ENCODE data around the gene FKBP5. TPM values are rescaled to one million over a fixed set of nuclear protein-coding genes. Genes with fewer than 3 reads are reported as not detected.
"Not testable (repeated sequence)": the region's sequence is repeated elsewhere in the genome, so short reads cannot be mapped to it uniquely, and the experiment has no call there.

The FKBP5 gene
- total RNA-seq, 1 donor = 26.4 TPM

- DNase-seq (ENCODE audit: low read depth in 2 of 3, low spot score in 2 of 3) = no peak
These were observed 5.7 kb upstream of the FKBP5 start for GRCh38 chr6:35694462-35694861.

GRCh38 chr6:35691027-35691824 is 2.5 kb upstream of the FKBP5 start:
- no peak for DNase-seq (ENCODE audit: low read depth in 2 of 3, low spot score in 2 of 3)

- DNase-seq (ENCODE audit: low read depth in 2 of 3, low spot score in 2 of 3) = no peak
These were observed 1.8 kb upstream of the FKBP5 start for GRCh38 chr6:35690484-35690883.

- not testable (repeated sequence) for DNase-seq (ENCODE audit: low read depth in 2 of 3, low spot score in 2 of 3)
These were observed 1.3 kb upstream of the FKBP5 start for GRCh38 chr6:35690006-35690405.

GRCh38 chr6:35687658-35688604 is 784 bp downstream of the FKBP5 start:
- peak in 2 of 3 donors; percentile 36 to 38 for DNase-seq (ENCODE audit: low read depth in 2 of 3, low spot score in 2 of 3)

- DNase-seq (ENCODE audit: low read depth in 2 of 3, low spot score in 2 of 3) = no peak
These were observed 1.7 kb downstream of the FKBP5 start for GRCh38 chr6:35686873-35687555.

- no peak for DNase-seq (ENCODE audit: low read depth in 2 of 3, low spot score in 2 of 3)
These were observed 2.3 kb downstream of the FKBP5 start for GRCh38 chr6:35686436-35686835.

- DNase-seq (ENCODE audit: low read depth in 2 of 3, low spot score in 2 of 3) = no peak
These were observed 5.4 kb downstream of the FKBP5 start for GRCh38 chr6:35683267-35683666.

GRCh38 chr6:35681298-35681697 is 7.4 kb downstream of the FKBP5 start:
- DNase-seq (ENCODE audit: low read depth in 2 of 3, low spot score in 2 of 3) = no peak

- DNase-seq (ENCODE audit: low read depth in 2 of 3, low spot score in 2 of 3) = no peak
These were observed 9.3 kb downstream of the FKBP5 start for GRCh38 chr6:35679399-35679798.

GRCh38 chr6:35678814-35679213 is 9.9 kb downstream of the FKBP5 start:
- DNase-seq (ENCODE audit: low read depth in 2 of 3, low spot score in 2 of 3) = no peak

- DNase-seq (ENCODE audit: low read depth in 2 of 3, low spot score in 2 of 3) = no peak
These were observed 10.6 kb downstream of the FKBP5 start for GRCh38 chr6:35678021-35678654.

GRCh38 chr6:35677456-35677855 is 11.3 kb downstream of the FKBP5 start:
- no peak for DNase-seq (ENCODE audit: low read depth in 2 of 3, low spot score in 2 of 3)

- no peak for DNase-seq (ENCODE audit: low read depth in 2 of 3, low spot score in 2 of 3)
These were observed 12.8 kb downstream of the FKBP5 start for GRCh38 chr6:35675871-35676459.

- DNase-seq (ENCODE audit: low read depth in 2 of 3, low spot score in 2 of 3) = no peak
These were observed 14.1 kb downstream of the FKBP5 start for GRCh38 chr6:35674594-35674993.

GRCh38 chr6:35673755-35674154 is 15.0 kb downstream of the FKBP5 start:
- no peak for DNase-seq (ENCODE audit: low read depth in 2 of 3, low spot score in 2 of 3)

GRCh38 chr6:35673284-35673666 is 15.4 kb downstream of the FKBP5 start:
- not testable (repeated sequence) for DNase-seq (ENCODE audit: low read depth in 2 of 3, low spot score in 2 of 3)

- not testable (repeated sequence) for DNase-seq (ENCODE audit: low read depth in 2 of 3, low spot score in 2 of 3)
These were observed 18.3 kb downstream of the FKBP5 start for GRCh38 chr6:35670453-35670852.

- DNase-seq (ENCODE audit: low read depth in 2 of 3, low spot score in 2 of 3) = no peak
These were observed 19.2 kb downstream of the FKBP5 start for GRCh38 chr6:35669451-35670045.
